Activated CD4-positive, alpha-beta T cell treated with anti-CD3 and anti-CD28 coated beads, Interleukin-2, amount 50 U/mL, for 16 hours (primary cell): ENCODE results near the gene SFXN2.
"Not testable (repeated sequence)": the region's sequence is repeated elsewhere in the genome, so short reads cannot be mapped to it uniquely, and the experiment has no call there.

Experiments
- DNase-seq: peaks from one replicate; pipeline ENCODE4 v3.0.0-alpha.2; 2020

The SFXN2 gene

GRCh38 chr10:102682416-102682815 is 32.0 kb upstream of the SFXN2 start:
- DNase-seq, result no peak

GRCh38 chr10:102682981-102683380 is 31.5 kb upstream of the SFXN2 start:
- no peak for DNase-seq

GRCh38 chr10:102683736-102684135 is 30.7 kb upstream of the SFXN2 start:
- no peak for DNase-seq

- no peak for DNase-seq
These were observed 23.0 kb upstream of the SFXN2 start for GRCh38 chr10:102691285-102692066.

- not testable (repeated sequence) for DNase-seq
These were observed 19.0 kb upstream of the SFXN2 start for GRCh38 chr10:102695401-102695800.

- no peak for DNase-seq
These were observed 17.7 kb upstream of the SFXN2 start for GRCh38 chr10:102696736-102697135.

GRCh38 chr10:102698894-102699293 is 15.5 kb upstream of the SFXN2 start:
- DNase-seq, result no peak

- DNase-seq, result no peak
These were observed 13.2 kb upstream of the SFXN2 start for GRCh38 chr10:102701272-102701671.

- no peak for DNase-seq
These were observed 12.6 kb upstream of the SFXN2 start for GRCh38 chr10:102701796-102702195.

GRCh38 chr10:102702742-102703141 is 11.7 kb upstream of the SFXN2 start:
- DNase-seq, result no peak

GRCh38 chr10:102704915-102705314 is 9.5 kb upstream of the SFXN2 start:
- DNase-seq, result no peak

- DNase-seq, result no peak
These were observed 8.9 kb upstream of the SFXN2 start for GRCh38 chr10:102705531-102705930.

- DNase-seq, result peak; percentile 90
These were observed 3.8 kb upstream of the SFXN2 start for GRCh38 chr10:102710609-102711008.

GRCh38 chr10:102712089-102712488 is 2.3 kb upstream of the SFXN2 start:
- peak; percentile 58 for DNase-seq

- DNase-seq, result no peak
These were observed 1.4 kb upstream of the SFXN2 start for GRCh38 chr10:102712843-102713538.

- no peak for DNase-seq
These were observed 960 bp upstream of the SFXN2 start for GRCh38 chr10:102713539-102713813.

GRCh38 chr10:102713814-102714620 is 419 bp upstream of the SFXN2 start, which contains the start of gene ARL3:
TSS of gene ARL3 (minus strand) at chr10:102714397. CDS start at chr10:102714275, 122 bp downstream.
- DNase-seq, result peak; percentile 99

- DNase-seq, result no peak
These were observed 1.4 kb downstream of the SFXN2 start for GRCh38 chr10:102715880-102716279.

GRCh38 chr10:102716900-102717565 is 2.6 kb downstream of the SFXN2 start:
- DNase-seq, result not testable (repeated sequence)

- DNase-seq, result no peak
These were observed 3.8 kb downstream of the SFXN2 start for GRCh38 chr10:102718220-102718619.

GRCh38 chr10:102720337-102720736 is 5.9 kb downstream of the SFXN2 start:
- DNase-seq, result no peak

- DNase-seq, result no peak
These were observed 6.4 kb downstream of the SFXN2 start for GRCh38 chr10:102720775-102721301.

GRCh38 chr10:102721954-102722353 is 7.5 kb downstream of the SFXN2 start:
- DNase-seq, result peak; percentile 29
